NCI-H128 (cell line): Measurements from ENCODE around the gene ZFP1.
"Not testable (repeated sequence)": the region's sequence is repeated elsewhere in the genome, so short reads cannot be mapped to it uniquely, and the experiment has no call there.

ENCODE experiments used
- DNase-seq: peaks from one replicate; lab custom pipeline; 2025; ENCODE audit not compliant: unreplicated experiment; lab: John Stamatoyannopoulos, UW

The ZFP1 gene

GRCh38 chr16:75203096-75203495 lies 54.8 kb downstream of the ZFP1 start:
- no peak for DNase-seq

GRCh38 chr16:75203667-75204409 lies 55.5 kb downstream of the ZFP1 start:
- no peak for DNase-seq

GRCh38 chr16:75204410-75204758 lies 56.1 kb downstream of the ZFP1 start:
- DNase-seq: no peak

GRCh38 chr16:75204905-75205304 lies 56.6 kb downstream of the ZFP1 start:
- DNase-seq: not testable (repeated sequence)

GRCh38 chr16:75205438-75205837 lies 57.1 kb downstream of the ZFP1 start:
- not testable (repeated sequence) for DNase-seq

- DNase-seq: not testable (repeated sequence)
Measured at GRCh38 chr16:75205961-75206748, 57.8 kb downstream of the ZFP1 start.

- DNase-seq: no peak
Measured at GRCh38 chr16:75206749-75207451, 58.6 kb downstream of the ZFP1 start, which contains the start of gene CTRB2. Gene CTRB2, minus strand, starts transcription at chr16:75207161. Its CDS starts 20 bp downstream, at chr16:75207141.

GRCh38 chr16:75207831-75208230 lies 59.5 kb downstream of the ZFP1 start:
- no peak for DNase-seq

- no peak for DNase-seq
Measured at GRCh38 chr16:75208242-75208825, 60.0 kb downstream of the ZFP1 start.

GRCh38 chr16:75208861-75209505 lies 60.7 kb downstream of the ZFP1 start:
- no peak for DNase-seq

GRCh38 chr16:75209514-75209913 lies 61.2 kb downstream of the ZFP1 start:
- DNase-seq: not testable (repeated sequence)

GRCh38 chr16:75209944-75210343 lies 61.6 kb downstream of the ZFP1 start:
- no peak for DNase-seq

- DNase-seq: not testable (repeated sequence)
Measured at GRCh38 chr16:75211286-75211685, 63.0 kb downstream of the ZFP1 start.

GRCh38 chr16:75216127-75216526 lies 67.8 kb downstream of the ZFP1 start:
- DNase-seq: no peak

- no peak for DNase-seq
Measured at GRCh38 chr16:75216576-75216975, 68.3 kb downstream of the ZFP1 start.

GRCh38 chr16:75217389-75217851 lies 69.1 kb downstream of the ZFP1 start:
- no peak for DNase-seq

GRCh38 chr16:75218256-75219076 lies 70.1 kb downstream of the ZFP1 start, which contains the start of gene CTRB1:
Gene CTRB1, plus strand, starts transcription at chr16:75218988. Its CDS starts 20 bp downstream, at chr16:75219008.
- no peak for DNase-seq

- no peak for DNase-seq
Measured at GRCh38 chr16:75219088-75219487, 70.8 kb downstream of the ZFP1 start.

GRCh38 chr16:75219838-75220237 lies 71.5 kb downstream of the ZFP1 start:
- DNase-seq: no peak
